ENCODE data around the gene WFDC10B.
"Not testable (repeated sequence)": the region's sequence is repeated elsewhere in the genome, so short reads cannot be mapped to it uniquely, and the experiment has no call there.

WFDC10B gene

DNA sequence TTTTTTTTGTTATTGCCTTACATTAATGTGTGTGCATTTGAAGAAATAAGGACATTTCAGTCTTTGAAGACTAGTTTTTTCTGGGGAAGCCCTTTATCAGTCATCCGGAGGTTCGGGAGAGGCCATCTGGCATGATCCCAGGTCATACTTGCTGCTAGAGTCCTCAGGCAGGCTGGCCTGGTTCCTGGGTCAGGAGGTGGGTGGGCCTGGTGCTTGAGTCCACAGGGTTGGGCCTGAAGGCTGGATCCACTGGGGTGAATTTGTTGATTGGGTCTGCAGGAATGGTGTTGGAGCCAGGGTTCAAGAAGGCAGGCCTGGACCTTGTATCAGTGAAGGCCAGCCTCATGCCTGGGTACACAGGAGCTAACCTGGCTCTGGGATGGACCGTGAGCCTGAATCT lies 57.9 kb downstream of the WFDC10B start:
- TF ChIP-seq, protein P1, sequence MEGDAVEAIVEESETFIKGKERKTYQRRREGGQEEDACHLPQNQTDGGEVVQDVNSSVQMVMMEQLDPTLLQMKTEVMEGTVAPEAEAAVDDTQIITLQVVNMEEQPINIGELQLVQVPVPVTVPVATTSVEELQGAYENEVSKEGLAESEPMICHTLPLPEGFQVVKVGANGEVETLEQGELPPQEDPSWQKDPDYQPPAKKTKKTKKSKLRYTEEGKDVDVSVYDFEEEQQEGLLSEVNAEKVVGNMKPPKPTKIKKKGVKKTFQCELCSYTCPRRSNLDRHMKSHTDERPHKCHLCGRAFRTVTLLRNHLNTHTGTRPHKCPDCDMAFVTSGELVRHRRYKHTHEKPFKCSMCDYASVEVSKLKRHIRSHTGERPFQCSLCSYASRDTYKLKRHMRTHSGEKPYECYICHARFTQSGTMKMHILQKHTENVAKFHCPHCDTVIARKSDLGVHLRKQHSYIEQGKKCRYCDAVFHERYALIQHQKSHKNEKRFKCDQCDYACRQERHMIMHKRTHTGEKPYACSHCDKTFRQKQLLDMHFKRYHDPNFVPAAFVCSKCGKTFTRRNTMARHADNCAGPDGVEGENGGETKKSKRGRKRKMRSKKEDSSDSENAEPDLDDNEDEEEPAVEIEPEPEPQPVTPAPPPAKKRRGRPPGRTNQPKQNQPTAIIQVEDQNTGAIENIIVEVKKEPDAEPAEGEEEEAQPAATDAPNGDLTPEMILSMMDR (IDR thresholded peaks at IDR 0.05; ENCODE audit: low read depth, low read length): no peak
- DNase-seq (ENCODE audit: extremely low read depth, low read depth): no peak

DNA sequence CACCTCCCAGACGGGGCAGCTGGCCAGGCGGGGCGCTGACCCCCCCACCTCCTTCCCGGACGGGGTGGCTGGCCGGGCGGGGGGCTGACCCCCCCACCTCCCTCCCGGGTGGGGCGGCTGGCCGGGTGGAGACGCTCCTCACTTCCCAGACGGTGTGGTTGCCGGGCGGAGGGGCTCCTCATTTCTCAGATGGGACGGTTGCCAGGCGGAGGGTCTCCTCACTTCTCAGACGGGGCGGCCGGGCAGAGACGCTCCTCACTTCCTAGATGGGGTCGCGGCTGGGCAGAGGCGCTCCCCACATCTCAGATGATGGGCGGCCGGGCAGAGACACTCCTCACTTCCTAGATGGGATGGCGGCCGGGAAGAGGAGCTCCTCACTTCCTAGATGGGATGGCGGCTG lies 59.0 kb downstream of the WFDC10B start:
- DNase-seq (ENCODE audit: extremely low read depth, low read depth): not testable (repeated sequence)

DNA sequence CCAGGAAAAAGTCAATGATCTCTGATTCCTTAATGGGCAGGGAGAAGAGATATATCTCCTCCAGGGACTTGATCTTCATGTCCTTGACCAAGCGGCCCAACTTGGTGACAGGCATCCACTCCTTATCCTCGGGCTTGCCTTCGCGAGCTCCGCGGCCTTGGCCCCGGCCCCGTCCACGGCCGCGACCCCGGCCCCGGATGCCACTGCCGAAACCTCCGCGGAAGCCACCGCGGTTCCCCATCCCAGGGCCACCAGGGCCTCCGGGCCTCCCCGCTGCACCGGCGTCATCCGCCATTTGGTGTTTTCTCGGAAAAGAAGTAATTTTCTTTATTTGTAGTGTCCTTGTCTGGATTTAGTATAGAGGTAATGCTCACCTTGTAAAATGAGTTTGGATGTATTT lies 63.7 kb downstream of the WFDC10B start:
- DNase-seq (ENCODE audit: extremely low read depth, low read depth): not testable (repeated sequence)

DNA sequence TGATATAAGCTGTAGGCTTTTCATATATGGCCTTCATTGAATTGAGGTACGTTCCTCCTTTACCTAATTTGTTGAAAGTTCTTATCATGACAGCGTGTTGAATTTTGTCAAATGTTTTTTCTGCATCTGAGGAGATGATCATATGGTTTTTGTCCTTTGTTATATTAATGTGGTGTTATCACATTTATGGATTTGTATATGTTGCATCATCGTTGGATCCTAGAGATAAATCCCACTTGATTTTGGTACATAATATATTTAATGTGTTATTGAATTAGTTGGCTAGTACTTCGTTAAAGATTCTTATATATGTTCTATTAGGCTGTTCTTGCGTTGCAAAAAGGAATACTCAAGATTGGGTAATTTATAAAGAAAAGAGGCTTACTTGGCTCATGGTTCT lies 65.1 kb downstream of the WFDC10B start:
- TF ChIP-seq, protein P1 (IDR thresholded peaks at IDR 0.05; ENCODE audit: low read depth, low read length): no peak
- no peak for DNase-seq (ENCODE audit: extremely low read depth, low read depth)

DNA sequence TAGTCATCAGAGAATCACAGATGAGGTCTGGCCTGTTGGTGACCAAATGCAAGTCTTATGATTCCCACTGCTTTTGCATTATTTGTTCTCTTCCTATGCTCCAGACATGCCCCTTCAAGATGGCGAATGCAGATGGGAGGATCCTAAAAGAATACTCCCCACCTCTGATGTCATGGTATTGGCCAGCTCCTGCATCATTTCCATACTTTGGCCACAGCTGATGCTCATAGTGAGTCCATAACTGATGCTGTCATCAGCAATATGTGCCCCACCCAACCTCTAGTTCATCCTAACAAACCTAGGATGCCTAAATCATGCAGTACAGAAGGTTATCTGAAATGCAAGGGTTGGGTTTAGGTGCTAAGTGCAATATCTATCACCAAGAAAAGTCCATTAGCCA lies 68.3 kb downstream of the WFDC10B start:
- no peak for DNase-seq (ENCODE audit: extremely low read depth, low read depth)
- TF ChIP-seq, protein P1 (IDR thresholded peaks at IDR 0.05; ENCODE audit: low read depth, low read length): no peak

Data from AG09319 (cell line).